Activated T-cell treated with anti-CD3 and anti-CD28 coated beads for 48 hours (primary cell): ENCODE results near the gene RALGAPA1.
"Not testable (repeated sequence)": the region's sequence is repeated elsewhere in the genome, so short reads cannot be mapped to it uniquely, and the experiment has no call there.

ENCODE experiments used
- DNase-seq: peaks from one replicate; pipeline ENCODE4 v3.0.0-alpha.2; 2020; ENCODE audit warnings: low read depth

Gene RALGAPA1

DNA sequence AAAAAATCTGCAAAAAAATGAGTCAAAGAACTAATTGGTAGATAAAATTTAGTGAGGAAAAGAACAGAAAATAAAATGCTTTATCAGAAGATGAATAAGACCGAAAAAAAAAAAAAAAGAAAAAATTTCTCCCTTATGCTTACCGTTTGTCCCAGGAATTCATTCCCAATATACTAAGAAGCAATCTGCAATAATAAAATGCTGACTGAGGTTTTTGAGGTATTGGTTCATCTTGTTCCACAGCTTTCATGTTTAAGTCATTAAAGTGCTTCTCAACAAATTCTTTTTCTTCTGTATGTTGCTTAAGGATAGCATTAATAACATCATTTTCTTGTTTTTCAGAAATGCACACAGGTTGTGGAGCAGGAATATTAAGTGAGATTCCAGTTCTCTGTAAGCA lies 182.1 kb downstream of the RALGAPA1 start:
- not testable (repeated sequence) for DNase-seq

- DNase-seq = not testable (repeated sequence)
Observed at GRCh38 chr14:35621996-35622395, 187.1 kb downstream of the RALGAPA1 start.

DNA sequence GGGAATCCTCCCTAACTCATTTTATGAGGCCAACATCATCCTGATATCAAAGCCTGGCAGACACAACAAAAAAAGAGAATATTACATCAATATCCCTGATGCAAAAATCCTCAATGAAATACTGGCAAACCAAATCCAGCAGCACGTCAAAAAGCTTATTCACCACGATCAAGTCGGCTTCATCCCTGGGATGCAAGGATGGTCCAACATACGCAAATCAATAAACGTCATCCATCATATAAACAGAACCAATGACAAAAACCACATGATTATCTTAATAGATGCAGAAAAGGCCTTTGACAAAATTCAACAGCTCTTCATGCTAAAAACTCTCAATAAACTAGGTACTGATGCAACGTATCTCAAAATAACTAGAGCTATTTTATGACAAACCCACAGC lies 189.1 kb downstream of the RALGAPA1 start:
- DNase-seq = not testable (repeated sequence)

DNA sequence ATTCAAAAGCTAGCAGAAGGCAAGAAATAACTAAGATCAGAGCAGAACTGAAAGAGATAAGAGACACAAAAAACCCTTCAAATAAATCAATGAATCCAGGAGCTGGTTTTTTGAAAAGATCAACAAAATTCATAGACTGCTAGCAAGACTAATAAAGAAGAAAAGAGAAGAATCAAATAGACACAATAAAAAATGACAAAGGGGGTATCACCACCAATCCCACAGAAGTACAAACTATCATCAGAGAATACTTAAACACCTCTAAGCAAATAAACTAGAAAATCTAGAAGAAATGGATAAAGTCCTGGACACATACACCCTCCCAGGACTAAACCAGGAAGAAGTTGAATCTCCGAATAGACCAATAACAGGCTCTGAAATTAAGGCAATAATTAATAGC lies 189.6 kb downstream of the RALGAPA1 start:
- DNase-seq = not testable (repeated sequence)

GRCh38 chr14:35617500-35617899 lies 191.6 kb downstream of the RALGAPA1 start:
- DNase-seq = no peak

DNA sequence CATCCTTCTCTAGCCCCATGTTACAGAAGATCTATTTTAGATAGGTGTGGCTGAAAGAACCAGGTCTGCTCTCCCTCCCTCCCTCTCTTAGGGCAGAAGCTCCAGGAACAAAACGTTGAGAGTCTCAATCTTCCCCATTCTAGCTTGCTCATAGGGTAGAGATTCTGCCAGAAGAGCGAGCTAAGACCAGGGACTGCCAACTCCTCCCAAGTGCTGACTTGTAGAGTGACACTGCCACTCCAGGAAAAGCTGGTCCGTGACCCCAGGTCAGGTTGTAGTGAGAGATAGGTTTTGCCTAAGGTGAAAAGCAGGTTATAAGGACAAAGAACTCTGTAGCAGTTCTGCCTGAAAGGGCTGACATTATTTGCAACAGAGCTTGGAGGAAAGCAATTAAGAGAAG lies 201.7 kb downstream of the RALGAPA1 start:
- DNase-seq = no peak

GRCh38 chr14:35600253-35600652 lies 208.8 kb downstream of the RALGAPA1 start:
- DNase-seq = no peak

DNA sequence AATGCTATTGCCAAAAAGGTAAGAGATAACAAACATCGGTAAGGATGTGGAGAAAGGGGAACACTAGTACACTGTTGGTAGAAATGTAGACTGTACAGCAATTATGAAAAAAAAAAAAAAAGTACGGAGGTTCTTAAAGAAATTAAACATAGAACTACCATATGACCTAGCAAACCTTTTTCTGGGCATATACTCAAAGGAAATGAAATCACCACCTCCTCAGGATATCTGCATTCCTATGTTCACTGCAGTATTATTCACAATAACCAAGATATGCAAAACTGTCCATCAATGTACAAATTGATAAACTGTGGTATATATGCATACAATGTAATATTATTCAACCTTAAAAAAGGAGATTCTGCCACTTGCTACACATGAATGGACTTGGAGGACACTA lies 214.5 kb downstream of the RALGAPA1 start:
- DNase-seq = no peak

- DNase-seq = not testable (repeated sequence)
Observed at GRCh38 chr14:35587373-35587772, 221.7 kb downstream of the RALGAPA1 start.

DNA sequence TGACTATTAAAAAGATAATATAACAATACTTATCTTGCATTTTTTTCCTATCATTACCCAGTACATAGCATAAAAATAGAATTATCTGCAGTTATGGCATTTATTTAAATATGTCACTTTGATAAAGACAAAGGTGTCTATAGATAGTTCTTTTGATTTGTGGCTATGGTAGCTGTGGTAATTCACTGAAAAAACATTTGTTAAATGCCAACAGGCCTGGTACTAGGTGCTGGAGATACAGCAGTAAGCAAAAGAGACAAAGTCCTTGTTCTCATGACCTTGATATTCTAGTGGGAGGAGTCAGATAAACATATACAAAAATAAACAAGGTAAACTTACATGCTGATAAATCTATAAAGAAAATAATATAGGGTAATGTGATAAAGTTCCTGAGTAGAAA lies 230.5 kb downstream of the RALGAPA1 start:
- no peak for DNase-seq

DNA sequence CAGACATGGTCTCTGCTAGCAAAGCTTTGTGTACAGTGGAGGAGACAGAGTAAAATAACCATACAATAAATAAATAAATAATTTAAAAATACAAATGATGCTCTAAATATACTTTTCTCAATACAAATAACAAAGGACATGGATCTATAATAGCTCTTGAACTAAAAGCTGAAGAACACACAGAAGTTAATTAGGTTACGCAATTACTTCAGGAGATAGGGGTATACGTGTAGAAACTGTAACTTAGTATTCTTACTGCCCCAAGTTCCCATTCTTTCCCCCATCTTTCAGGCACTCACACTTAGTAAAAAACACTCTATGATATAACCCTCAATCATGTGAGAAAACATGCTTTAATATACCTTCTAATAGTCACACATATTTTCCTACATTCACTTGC lies 231.0 kb downstream of the RALGAPA1 start:
- DNase-seq = no peak

DNA sequence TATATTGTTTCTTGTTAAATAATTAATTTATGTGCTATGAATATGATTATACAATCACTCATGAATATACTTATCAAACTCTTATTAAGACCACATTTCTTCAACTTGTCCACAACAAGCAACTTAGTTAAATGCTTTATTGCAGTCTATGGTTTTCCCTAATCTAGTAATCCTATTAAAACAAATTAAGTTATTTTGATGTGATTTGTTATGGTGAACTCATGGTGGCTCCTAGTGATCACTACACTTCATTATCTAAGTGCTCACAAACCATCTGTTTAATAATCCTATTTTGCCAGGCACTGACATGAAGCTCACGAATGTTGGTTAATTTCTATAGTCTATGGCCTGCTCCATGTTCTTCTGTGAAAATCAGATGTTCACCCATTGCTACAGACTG lies 232.2 kb downstream of the RALGAPA1 start:
- no peak for DNase-seq

DNA sequence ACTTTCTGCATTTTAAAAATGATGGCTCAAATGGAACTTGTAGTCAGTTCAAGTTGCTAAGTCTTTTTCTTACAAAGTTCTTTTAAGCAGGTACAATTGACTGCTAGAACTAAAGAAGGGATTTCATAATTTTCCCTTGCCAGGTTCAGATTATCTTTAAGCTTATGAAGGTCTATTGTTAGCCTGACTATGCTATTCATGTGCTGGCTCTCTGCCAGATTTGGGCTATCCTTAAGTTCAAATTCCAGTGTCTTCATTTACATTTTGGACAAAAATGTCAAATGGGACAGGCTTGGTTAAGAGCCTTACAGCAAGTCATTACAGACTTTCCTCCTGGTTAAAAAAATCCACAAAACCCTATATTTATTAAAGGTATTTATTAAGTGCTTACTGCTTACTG lies 232.8 kb downstream of the RALGAPA1 start:
- DNase-seq = no peak

GRCh38 chr14:35573911-35574310 lies 235.2 kb downstream of the RALGAPA1 start:
- DNase-seq = no peak

GRCh38 chr14:35571598-35571997 lies 237.5 kb downstream of the RALGAPA1 start:
- no peak for DNase-seq

DNA sequence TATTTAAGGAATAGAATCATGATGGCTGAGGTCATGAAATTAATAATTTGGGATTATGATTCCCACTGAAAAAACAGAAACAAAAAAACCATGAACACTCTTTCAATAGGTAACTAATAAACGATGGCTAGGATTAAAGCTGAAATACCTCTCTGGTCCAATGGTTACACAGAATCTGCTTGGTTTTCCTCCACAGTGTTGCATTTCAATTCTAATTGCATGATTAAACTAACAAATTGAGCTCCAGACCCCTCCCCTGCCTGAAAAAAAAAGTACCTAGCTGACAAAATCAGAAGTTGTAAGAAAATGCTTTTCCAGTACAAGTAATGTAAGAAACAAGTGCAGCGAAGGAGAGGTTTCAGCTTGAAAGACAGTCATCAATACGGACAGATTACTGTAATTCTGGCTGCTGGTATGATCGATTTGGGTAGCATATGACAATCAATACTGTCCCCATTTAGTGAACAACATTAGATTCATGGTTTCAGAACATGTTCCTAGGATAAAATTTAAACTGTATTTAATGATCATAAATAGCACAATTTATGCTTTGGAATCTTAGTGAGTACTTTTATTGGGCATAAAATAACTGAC lies 243.1 kb downstream of the RALGAPA1 start:
- no peak for DNase-seq

DNA sequence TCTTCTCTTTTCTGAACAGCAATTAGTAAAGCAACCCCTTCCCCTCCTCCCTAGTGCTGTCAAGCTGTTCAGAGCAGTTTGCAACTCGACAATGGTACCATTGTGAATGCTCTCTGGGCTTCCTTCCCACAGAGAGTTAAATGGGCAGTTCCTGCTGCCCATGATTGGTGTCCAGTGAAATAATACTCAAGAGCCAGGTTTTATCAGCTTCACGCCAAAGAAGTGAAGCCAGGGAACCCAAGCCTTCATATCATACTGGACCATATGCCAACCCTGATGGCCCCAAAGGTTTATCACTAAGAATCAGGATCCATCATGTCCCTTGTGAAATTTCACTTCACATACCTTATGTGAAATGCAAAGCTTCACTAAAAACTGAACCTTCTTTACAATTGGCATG lies 250.4 kb downstream of the RALGAPA1 start:
- DNase-seq = no peak

GRCh38 chr14:35557221-35557747 lies 251.8 kb downstream of the RALGAPA1 start:
- DNase-seq = no peak

GRCh38 chr14:35556548-35556947 lies 252.5 kb downstream of the RALGAPA1 start:
- DNase-seq = no peak

DNA sequence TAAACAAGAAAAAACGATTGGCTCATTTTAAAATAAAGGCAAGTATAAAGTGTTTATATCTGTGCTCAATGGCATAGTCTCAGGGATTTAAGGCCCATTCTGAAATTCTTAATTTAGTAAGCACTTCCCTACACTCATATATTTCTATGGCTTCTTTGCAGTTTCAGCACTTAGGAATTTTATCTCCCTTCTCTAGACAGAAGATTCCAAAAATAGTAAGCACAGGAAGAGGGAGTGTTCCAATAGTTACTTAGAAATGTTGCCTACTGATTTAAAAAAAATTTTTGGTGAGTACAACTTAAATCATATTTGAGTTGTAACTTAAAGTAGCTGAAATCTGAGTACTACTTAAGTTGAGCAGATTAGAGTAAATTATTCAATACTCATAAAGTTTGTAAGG lies 255.3 kb downstream of the RALGAPA1 start:
- no peak for DNase-seq

GRCh38 chr14:35551081-35551480 lies 258.0 kb downstream of the RALGAPA1 start:
- no peak for DNase-seq

DNA sequence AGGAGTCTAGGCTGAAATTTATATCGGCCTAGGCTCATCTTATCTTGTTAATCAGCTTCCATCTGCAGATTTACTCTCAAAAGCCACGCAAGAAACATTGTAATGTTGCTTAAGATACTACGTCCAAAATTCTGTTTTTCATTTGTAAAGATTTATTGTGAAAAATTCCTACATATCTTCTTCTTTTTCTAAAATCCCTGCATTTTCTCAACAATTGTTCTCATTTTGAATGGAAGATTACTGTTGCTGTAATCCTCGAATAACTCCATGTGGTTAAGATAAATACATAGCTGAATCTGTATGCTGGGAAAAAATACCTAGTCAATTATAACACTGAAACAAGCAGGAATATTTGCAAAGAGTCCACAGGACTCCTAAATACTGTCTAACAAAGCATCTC lies 259.5 kb downstream of the RALGAPA1 start:
- no peak for DNase-seq

DNA sequence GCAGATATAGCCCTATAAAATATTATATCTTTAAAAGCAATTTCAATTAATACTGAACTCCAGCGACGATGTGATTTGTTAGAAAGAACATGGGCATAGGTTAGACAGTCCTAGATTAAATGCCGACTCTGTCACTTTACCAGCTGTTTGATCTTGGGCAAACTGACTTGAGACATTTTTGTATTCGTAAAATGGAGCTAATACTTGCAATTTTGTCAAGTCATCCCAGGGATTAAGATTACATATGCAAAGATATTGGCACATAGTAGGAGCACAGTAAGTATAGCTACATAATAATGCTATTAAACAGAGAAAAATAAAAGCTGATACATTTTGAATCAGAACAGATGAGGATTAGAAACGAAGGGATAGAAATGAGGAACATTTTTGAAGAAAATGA lies 266.1 kb downstream of the RALGAPA1 start:
- DNase-seq = no peak

DNA sequence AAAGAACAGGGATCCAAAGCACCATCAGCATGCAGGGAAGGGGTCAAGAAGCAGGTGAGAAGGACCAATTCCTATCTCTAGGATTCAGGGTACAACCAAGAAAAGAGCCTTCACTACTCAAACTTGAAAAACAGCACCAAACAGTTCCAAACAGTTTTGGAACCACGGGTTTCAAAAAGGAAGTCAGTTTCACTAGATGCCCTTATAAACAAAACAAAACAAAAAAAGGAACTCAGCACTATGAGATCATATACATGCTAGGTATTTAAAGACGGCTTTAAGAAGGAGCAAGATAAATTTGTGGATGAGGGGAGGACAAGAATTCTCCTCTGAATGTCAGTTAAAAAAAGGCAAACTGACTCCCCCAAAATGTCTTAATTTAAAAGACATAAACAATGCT lies 269.1 kb downstream of the RALGAPA1 start:
- DNase-seq = no peak
